WTC11 (cell line): ENCODE results near the gene GJB2. TPM values are rescaled to one million over a fixed set of nuclear protein-coding genes. Genes with fewer than 3 reads are reported as not detected.

Source experiments
- ATAC-seq: fragments of 200-7000 bp; cut with Tn5 transposase; 2 replicates; pipeline ENCODE4 v1.10.0; 2021; ENCODE audit warnings: mild to moderate bottlenecking, moderate library complexity
- CTCF ChIA-PET: fragments of 300-600 bp; sonication (Branson Sonifier 250); formaldehyde crosslinking; loops from one replicate; lab custom pipeline; 2021; ENCODE audit warnings: antibody characterized with exemption; lab: Charles Lee
- POLR2A ChIA-PET: fragments of 350-600 bp; sonication (Branson Sonifier 250); formaldehyde crosslinking; loops from one replicate; lab custom pipeline; 2021; ENCODE audit warnings: antibody characterized with exemption; lab: Charles Lee
- DNase-seq: peaks from one replicate; pipeline ENCODE4 v3.0.0; 2021; ENCODE audit warnings: low spot score
- H3K27ac Mint-ChIP-seq: 2 replicates; pipeline ENCODE4 v1.8.0; 2021; ENCODE audit warnings: mixed read lengths
- H3K27me3 Mint-ChIP-seq: 2 replicates; pipeline ENCODE4 v1.8.0; 2021; ENCODE audit warnings: low read depth, mild to moderate bottlenecking, moderate library complexity, mixed read lengths
- H3K36me3 Mint-ChIP-seq: 2 replicates; pipeline ENCODE4 v1.8.0; 2021; ENCODE audit warnings: mixed read lengths
- H3K4me1 Mint-ChIP-seq: 2 replicates; pipeline ENCODE4 v1.8.0; 2022; ENCODE audit warnings: mixed read lengths
- H3K4me3 Mint-ChIP-seq: 2 replicates; pipeline ENCODE4 v1.8.0; 2021; ENCODE audit warnings: mild to moderate bottlenecking, moderate library complexity, mixed read lengths
- H3K9me3 Mint-ChIP-seq: 2 replicates; pipeline ENCODE4 v1.8.0; 2021; ENCODE audit warnings: mixed read lengths
- AR ChIP-seq: fragments of 250-450 bp; sonication (Bioruptor Pico); IDR thresholded peaks from 2 replicates; pipeline ENCODE4 v1.9.0; 2021; ENCODE audit warnings: mild to moderate bottlenecking
- ATF3 ChIP-seq: sonication (generic); formaldehyde crosslinking; conservative IDR thresholded peaks from 2 replicates; pipeline ENCODE4 v1.8.1; 2022; ENCODE audit warnings: mild to moderate bottlenecking, missing genetic modification reagents
- CDX4 ChIP-seq: fragments of 250-450 bp; sonication (Bioruptor Pico); IDR thresholded peaks from 2 replicates; pipeline ENCODE4 v1.9.0; 2021; ENCODE audit warnings: moderate library complexity, mild to moderate bottlenecking, inconsistent platforms, borderline replicate concordance
- E2F4 ChIP-seq: sonication (generic); formaldehyde crosslinking; IDR thresholded peaks from 2 replicates; pipeline ENCODE4 v1.8.1; 2022; ENCODE audit warnings: low read depth, mild to moderate bottlenecking, moderate library complexity, missing genetic modification reagents, borderline replicate concordance
- E2F5 ChIP-seq: sonication (generic); formaldehyde crosslinking; IDR thresholded peaks from 2 replicates; pipeline ENCODE4 v1.8.1; 2022; ENCODE audit warnings: mild to moderate bottlenecking, moderate library complexity, missing genetic modification reagents
- ELF4 ChIP-seq: sonication (generic); formaldehyde crosslinking; IDR thresholded peaks from 2 replicates; pipeline ENCODE4 v1.8.1; 2022; ENCODE audit warnings: low read depth, mild to moderate bottlenecking, moderate library complexity, missing genetic modification reagents
- FOXJ3 ChIP-seq: sonication (generic); formaldehyde crosslinking; IDR thresholded peaks from 2 replicates; pipeline ENCODE4 v1.9.0; 2021; ENCODE audit warnings: missing genetic modification reagents, mild to moderate bottlenecking, borderline replicate concordance
- FOXK1 ChIP-seq: sonication (generic); formaldehyde crosslinking; IDR thresholded peaks from 2 replicates; pipeline ENCODE4 v1.8.0; 2022; ENCODE audit warnings: mild to moderate bottlenecking, moderate library complexity, missing genetic modification reagents
- GTF2I ChIP-seq: fragments of 250-450 bp; sonication (Bioruptor Pico); conservative IDR thresholded peaks from 2 replicates; pipeline ENCODE4 v1.4.0; 2021; ENCODE audit warnings: mild to moderate bottlenecking
- HMGA2 ChIP-seq: fragments of 250-450 bp; sonication (Bioruptor Pico); IDR thresholded peaks from 2 replicates; pipeline ENCODE4 v1.4.0; 2021; ENCODE audit warnings: mild to moderate bottlenecking, moderate library complexity
- HMGXB4 ChIP-seq: sonication (generic); formaldehyde crosslinking; IDR thresholded peaks from 2 replicates; pipeline ENCODE4 v1.8.1; 2023; ENCODE audit warnings: mild to moderate bottlenecking, moderate library complexity, missing genetic modification reagents
- JAZF1 ChIP-seq: fragments of 250-450 bp; sonication (Bioruptor Pico); IDR thresholded peaks from 2 replicates; pipeline ENCODE4 v1.9.0; 2021; ENCODE audit warnings: moderate library complexity, mild to moderate bottlenecking, inconsistent platforms
- KAT7 ChIP-seq: sonication (generic); formaldehyde crosslinking; IDR thresholded peaks from 2 replicates; pipeline ENCODE4 v1.8.1; 2023; ENCODE audit warnings: missing genetic modification reagents, mild to moderate bottlenecking, borderline replicate concordance
- MAX ChIP-seq: sonication (generic); formaldehyde crosslinking; IDR thresholded peaks from 2 replicates; pipeline ENCODE4 v1.8.0; 2022; ENCODE audit warnings: mild to moderate bottlenecking, missing genetic modification reagents
- MLX ChIP-seq: sonication (generic); formaldehyde crosslinking; IDR thresholded peaks from 2 replicates; pipeline ENCODE4 v1.8.1; 2023; ENCODE audit warnings: mild to moderate bottlenecking, missing genetic modification reagents, moderate library complexity
- NFATC4 ChIP-seq: fragments of 250-450 bp; sonication (Bioruptor Pico); IDR thresholded peaks from 2 replicates; pipeline ENCODE4 v1.9.0; 2021; ENCODE audit warnings: mild to moderate bottlenecking
- NR1H2 ChIP-seq: sonication (generic); formaldehyde crosslinking; IDR thresholded peaks from 2 replicates; pipeline ENCODE4 v1.9.0; 2021; ENCODE audit warnings: mild to moderate bottlenecking, moderate library complexity, missing genetic modification reagents
- NR2C2 ChIP-seq: sonication (generic); formaldehyde crosslinking; IDR thresholded peaks from 2 replicates; pipeline ENCODE4 v1.8.0; 2022; ENCODE audit warnings: mild to moderate bottlenecking, missing genetic modification reagents
- PRRX2 ChIP-seq: fragments of 250-450 bp; sonication (Bioruptor Pico); IDR thresholded peaks from 2 replicates; pipeline ENCODE4 v1.8.0; 2021; ENCODE audit warnings: mild to moderate bottlenecking
- RORB ChIP-seq: fragments of 250-450 bp; sonication (Bioruptor Pico); IDR thresholded peaks from 2 replicates; pipeline ENCODE4 v1.9.0; 2021; ENCODE audit warnings: mild to moderate bottlenecking
- SP1 ChIP-seq: sonication (generic); formaldehyde crosslinking; conservative IDR thresholded peaks from 2 replicates; pipeline ENCODE4 v1.8.1; 2022; ENCODE audit warnings: missing genetic modification reagents
- USF2 ChIP-seq: sonication (generic); formaldehyde crosslinking; IDR thresholded peaks from 2 replicates; pipeline ENCODE4 v1.8.1; 2023; ENCODE audit warnings: mild to moderate bottlenecking, missing genetic modification reagents, moderate library complexity
- ZNF121 ChIP-seq: sonication (generic); formaldehyde crosslinking; IDR thresholded peaks from 2 replicates; pipeline ENCODE4 v1.8.0; 2023; ENCODE audit warnings: missing genetic modification reagents
- total RNA-seq: library from RNA; stranded (reverse); gene quantifications from 3 replicates; pipeline ENCODE4 v1.2.3, GENCODE V29; 2021

Gene GJB2
- total RNA-seq, 1 experiment from 2014 or later: 0.11 TPM

- peaks cover 5% of the 10 kb centered on the region for H3K27me3 Mint-ChIP-seq
- DNase-seq (no peak), ATAC-seq (no peak)
- peaks cover 10% of the 10 kb centered on the region for H3K9me3 Mint-ChIP-seq
- TF ChIP-seq MLX (CRISPR knock-in tag): no peak
- TF ChIP-seq E2F4: no peak
- TF ChIP-seq GTF2I (CRISPR knock-in tag): no peak
- TF ChIP-seq E2F5: no peak
- TF ChIP-seq AR (CRISPR knock-in tag): no peak
- TF ChIP-seq FOXJ3: no peak
- TF ChIP-seq SP1: no peak
- no peak for TF ChIP-seq HMGA2 (CRISPR knock-in tag)
- TF ChIP-seq ATF3: no peak
- TF ChIP-seq CDX4 (CRISPR knock-in tag): no peak
- no peak for TF ChIP-seq JAZF1 (CRISPR knock-in tag)
- TF ChIP-seq NFATC4: no peak
- no peak for TF ChIP-seq USF2 (CRISPR knock-in tag)
- H3K36me3 Mint-ChIP-seq: no peaks in the 10 kb centered on the region
- no peak overlapping the region for H3K27ac Mint-ChIP-seq
- ChIA-PET POLR2A (no interaction called here), CTCF (no interaction called here)
- H3K4me1 Mint-ChIP-seq: peaks cover 6% of the 10 kb centered on the region; the same call in 1 of the 2 replicates
- no peak overlapping the region for H3K4me3 Mint-ChIP-seq
Observed at GRCh38 chr13:20221772-20222171, 29.0 kb upstream of the GJB2 start.

- ATAC-seq (no peak), DNase-seq (no peak)
- no peaks in the 10 kb centered on the region for H3K36me3 Mint-ChIP-seq
- no peak overlapping the region for H3K4me3 Mint-ChIP-seq
- H3K27me3 Mint-ChIP-seq: peaks cover 5% of the 10 kb centered on the region
- H3K9me3 Mint-ChIP-seq: peaks cover 10% of the 10 kb centered on the region
- POLR2A ChIA-PET: no interaction called here
- CTCF ChIA-PET: no interaction called here
- H3K4me1 Mint-ChIP-seq: peaks cover 6% of the 10 kb centered on the region; the same call in 1 of the 2 replicates
- no peak for TF ChIP-seq ZNF121 (CRISPR knock-in tag)
- TF ChIP-seq CDX4 (CRISPR knock-in tag): no peak
- no peak for TF ChIP-seq MAX
- no peak for TF ChIP-seq NR2C2 (CRISPR knock-in tag)
- TF ChIP-seq HMGXB4 (CRISPR knock-in tag): no peak
- TF ChIP-seq HMGA2 (CRISPR knock-in tag): no peak
- TF ChIP-seq ELF4: no peak
- TF ChIP-seq KAT7 (CRISPR knock-in tag): no peak
- TF ChIP-seq RORB: no peak
- TF ChIP-seq FOXK1 (CRISPR knock-in tag): no peak
- no peak for TF ChIP-seq PRRX2 (CRISPR knock-in tag)
- TF ChIP-seq NR1H2 (CRISPR knock-in tag): no peak
- H3K27ac Mint-ChIP-seq: no peak overlapping the region
Observed at GRCh38 chr13:20219577-20219976, 26.8 kb upstream of the GJB2 start.
